NB4 (cell line): ENCODE results near the gene RCOR1.
"Not testable (repeated sequence)": the region's sequence is repeated elsewhere in the genome, so short reads cannot be mapped to it uniquely, and the experiment has no call there.

ENCODE experiments used
- DNase-seq: peaks from one replicate; pipeline ENCODE4 v3.0.0; 2010; ENCODE audit warnings: low read depth
- H3K4me3 ChIP-seq: one replicate; pipeline ENCODE4 v1.5.1; 2011; ENCODE audit warnings: mild to moderate bottlenecking, low read depth, low read length, moderate library complexity
- MYC ChIP-seq: IDR thresholded peaks from 2 replicates; pipeline ENCODE4 v1.6.1; 2011; ENCODE audit warnings: low read depth, low read length
- POLR2A ChIP-seq: IDR thresholded peaks from 2 replicates; pipeline ENCODE4 v1.6.1; 2011; ENCODE audit warnings: mild to moderate bottlenecking; ENCODE audit not compliant: insufficient read length; ENCODE audit errors: extremely low read depth
- TF ChIP-seq, protein P1 (sequence below): IDR thresholded peaks from one replicate; pipeline ENCODE4 v1.5.1; 2012; ENCODE audit warnings: low read depth, low read length
- TF ChIP-seq, protein P2 (sequence below): IDR thresholded peaks from 2 replicates; pipeline ENCODE4 v1.6.1; 2011; ENCODE audit warnings: low read depth, low read length

RCOR1 gene

DNA sequence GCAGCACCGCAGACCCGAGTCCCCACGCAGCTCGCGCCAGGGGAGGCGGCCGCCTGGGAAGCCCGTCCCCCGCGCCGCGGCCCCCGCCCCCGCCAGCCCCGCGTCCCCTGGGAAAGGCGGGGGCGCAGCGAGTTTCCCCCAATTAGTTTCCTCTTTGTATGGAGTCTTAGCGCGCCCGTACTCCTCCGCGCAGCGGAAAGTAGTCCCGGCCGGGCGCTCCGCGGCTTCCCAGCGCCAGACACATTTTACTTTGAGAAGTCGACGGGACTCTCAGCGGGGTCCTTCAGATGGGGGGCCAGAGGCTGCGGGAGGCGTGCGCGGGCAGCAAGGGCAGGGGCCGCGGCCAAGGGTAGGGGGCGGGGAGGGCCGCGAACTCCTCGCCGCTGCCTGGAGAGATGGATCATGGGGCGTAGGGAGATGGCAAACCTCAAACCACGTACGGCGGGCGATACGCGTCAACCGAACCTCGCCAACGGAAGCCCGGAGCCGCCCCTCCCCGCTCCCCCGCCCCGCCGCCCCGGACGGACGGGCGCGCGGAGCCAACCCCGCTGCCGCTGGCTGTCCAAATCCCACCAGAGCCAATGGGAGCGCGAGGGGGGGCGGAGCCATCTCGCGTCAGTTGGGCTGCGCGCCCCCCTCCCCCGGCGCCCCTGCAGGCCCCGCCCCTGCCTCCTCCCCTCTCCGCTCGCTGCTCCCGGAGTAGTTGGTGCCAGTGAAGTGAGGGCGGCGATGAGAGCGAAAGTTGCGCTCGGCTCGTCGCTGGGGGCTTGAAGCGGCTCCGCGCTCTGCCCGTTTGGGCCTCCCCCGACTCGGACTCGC lies at the start of gene RCOR1:
Gene RCOR1 (plus strand): TSS at position 706 of the 819 bp plus-strand sequence. CDS start 238 bp downstream, outside the sequence.
- peak; percentile 98 for DNase-seq
- H3K4me3 ChIP-seq: peak within 1 kb of the TSS; percentile 94
- TF ChIP-seq MYC: peak; percentile 62
- TF ChIP-seq POLR2A: peak; percentile 84
- TF ChIP-seq, protein P1, sequence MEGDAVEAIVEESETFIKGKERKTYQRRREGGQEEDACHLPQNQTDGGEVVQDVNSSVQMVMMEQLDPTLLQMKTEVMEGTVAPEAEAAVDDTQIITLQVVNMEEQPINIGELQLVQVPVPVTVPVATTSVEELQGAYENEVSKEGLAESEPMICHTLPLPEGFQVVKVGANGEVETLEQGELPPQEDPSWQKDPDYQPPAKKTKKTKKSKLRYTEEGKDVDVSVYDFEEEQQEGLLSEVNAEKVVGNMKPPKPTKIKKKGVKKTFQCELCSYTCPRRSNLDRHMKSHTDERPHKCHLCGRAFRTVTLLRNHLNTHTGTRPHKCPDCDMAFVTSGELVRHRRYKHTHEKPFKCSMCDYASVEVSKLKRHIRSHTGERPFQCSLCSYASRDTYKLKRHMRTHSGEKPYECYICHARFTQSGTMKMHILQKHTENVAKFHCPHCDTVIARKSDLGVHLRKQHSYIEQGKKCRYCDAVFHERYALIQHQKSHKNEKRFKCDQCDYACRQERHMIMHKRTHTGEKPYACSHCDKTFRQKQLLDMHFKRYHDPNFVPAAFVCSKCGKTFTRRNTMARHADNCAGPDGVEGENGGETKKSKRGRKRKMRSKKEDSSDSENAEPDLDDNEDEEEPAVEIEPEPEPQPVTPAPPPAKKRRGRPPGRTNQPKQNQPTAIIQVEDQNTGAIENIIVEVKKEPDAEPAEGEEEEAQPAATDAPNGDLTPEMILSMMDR: no peak

DNA sequence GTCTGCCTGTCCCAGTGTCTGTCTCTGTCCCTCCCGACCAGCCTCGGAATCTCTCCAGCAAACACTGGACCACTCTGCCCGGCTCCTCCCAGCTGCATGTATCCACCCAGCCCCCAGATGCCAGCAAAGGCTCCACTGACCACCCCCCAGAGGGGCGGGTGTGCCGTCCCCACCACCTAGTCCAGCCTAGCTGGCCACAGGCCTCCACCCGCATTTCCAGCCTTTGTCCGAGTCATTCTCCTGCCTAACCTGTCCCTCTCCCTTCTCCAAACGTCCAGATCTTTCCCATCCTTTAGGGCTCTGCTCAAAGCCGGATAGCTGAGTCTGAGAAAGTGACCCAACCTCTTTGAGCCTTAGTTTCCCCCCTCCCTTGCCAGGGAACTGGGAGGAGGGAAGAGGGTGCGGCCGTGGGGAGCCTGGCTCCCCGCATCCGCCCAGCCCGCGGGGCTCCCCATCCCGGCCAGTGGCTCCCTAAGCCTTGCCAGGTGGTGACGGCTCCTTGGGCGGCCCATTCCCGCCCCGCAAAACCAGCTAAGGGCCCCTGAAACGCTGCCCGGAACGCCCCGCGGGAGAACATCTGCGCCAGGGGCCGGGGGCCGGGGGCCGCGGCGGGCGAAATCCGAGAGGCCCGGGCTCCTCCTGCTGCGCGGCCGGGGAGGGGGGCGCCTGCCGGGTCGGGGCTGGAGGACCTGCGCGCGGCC lies 48.3 kb upstream of the RCOR1 start:
- no peak overlapping the region for H3K4me3 ChIP-seq
- no peak for TF ChIP-seq MYC
- TF ChIP-seq, protein P1: no peak
- TF ChIP-seq, protein P2, sequence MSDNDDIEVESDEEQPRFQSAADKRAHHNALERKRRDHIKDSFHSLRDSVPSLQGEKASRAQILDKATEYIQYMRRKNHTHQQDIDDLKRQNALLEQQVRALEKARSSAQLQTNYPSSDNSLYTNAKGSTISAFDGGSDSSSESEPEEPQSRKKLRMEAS: no peak
- no peak for TF ChIP-seq POLR2A
- DNase-seq: no peak

DNA sequence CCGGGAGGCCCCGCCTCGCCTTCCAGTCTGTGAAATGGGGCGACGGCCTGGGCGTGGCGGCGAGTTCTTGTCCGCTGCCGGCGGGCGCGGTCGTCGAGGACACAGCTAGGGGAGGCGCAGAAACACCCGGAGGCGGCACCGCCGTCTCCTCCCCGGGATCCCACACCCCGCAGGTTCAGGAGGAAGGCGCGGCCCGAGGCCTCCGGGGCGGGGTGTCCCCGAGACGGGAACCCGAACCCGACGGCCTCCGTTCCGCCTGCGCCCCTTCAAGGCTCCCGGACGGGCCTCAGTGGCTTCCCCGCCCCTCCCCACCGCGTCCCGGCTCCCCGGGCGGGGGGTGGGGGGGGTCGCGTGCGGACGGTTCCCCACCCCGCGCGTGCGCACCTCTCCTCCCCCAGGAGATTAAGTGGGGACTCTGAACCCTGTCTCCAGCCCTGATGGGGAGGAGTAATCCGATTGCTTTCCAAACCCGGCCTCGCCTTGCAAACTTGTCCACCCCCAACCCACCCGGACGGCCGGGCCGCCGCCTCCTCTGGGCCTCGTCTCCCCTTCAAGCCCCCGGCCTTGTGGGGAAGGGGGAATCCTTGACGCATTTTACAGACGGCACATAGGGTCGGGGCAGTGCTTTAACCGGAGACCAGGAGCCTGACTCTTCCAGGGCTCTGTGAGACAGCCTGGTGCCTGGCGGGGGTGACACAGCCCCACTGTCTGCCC lies 47.5 kb upstream of the RCOR1 start:
- H3K4me3 ChIP-seq: no peak overlapping the region
- DNase-seq: no peak
- TF ChIP-seq, protein P1: no peak
- TF ChIP-seq, protein P2: no peak
- TF ChIP-seq MYC (no peak), POLR2A (no peak)

DNA sequence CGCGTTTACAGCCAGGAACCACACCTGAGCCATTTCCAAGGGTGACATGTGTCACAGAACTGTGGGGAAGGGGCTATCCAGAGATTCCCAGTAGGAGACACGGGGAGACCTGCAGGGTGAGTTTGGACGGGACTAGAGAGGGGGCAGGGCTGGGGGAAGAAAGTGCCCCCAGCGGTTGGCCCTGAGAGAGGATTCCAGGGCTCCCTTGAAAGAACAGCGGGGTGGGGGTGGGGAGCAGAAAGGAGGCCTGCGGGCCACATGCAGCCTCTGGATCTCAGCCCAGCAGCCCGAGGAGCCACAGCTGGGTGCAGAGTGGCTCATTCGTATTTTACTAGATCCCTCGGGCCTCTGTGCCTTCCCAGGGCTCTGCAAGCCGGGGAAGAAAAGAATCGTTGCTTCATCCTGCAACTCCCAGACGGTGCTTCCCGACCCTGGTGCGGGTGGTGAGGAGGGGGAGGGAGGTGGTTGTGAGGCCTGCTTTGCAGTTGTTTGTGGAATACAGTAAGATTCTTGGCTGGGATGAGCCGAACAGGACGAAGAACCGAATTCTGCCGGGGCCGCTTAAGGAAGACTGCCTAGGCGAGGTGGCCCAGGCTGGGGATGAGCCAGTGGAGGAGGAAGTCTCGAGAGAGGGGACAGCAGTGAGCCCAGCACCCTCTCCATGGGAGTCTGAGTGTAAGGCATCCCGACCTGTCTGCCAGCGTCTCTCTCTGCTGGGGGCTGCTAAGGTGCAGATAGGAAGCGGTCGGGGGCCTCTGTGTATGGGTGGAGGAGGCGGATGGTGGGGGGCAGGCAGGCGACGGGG lies 46.8 kb upstream of the RCOR1 start:
- no peak for DNase-seq
- TF ChIP-seq, protein P2: no peak
- TF ChIP-seq MYC (no peak), POLR2A (no peak)
- TF ChIP-seq, protein P1: no peak
- H3K4me3 ChIP-seq: no peak overlapping the region

DNA sequence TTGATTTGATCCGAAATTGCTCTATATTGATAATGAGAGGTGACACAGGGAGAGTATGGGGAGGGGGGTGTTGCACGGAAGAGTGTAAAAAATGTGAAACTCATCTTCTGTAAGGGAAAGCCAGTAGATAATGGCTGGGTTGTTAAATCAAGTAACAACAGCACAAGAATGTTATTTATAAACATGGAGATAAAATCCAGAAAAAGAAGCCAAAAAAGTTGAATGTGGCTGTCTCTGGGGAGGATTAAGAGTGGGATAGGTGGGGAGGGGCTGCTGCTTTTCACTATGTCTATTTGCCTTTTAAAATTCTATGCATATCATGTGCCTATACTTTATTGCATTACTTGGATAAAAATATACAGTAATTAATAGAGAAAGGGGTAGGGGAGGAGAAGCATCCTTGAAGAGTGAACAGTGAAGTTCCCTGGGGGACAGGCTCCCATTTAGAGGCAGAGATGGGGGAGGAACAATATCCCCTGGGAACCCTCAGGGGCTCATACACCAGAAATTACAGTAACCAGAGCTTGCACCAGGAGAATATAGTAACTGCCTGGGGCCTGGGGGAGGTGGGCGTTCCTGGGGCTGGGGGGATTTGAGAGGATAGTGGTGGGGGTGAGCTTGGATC lies 43.7 kb upstream of the RCOR1 start:
- DNase-seq: no peak
- TF ChIP-seq POLR2A: no peak
- TF ChIP-seq, protein P2: no peak
- TF ChIP-seq MYC: no peak
- TF ChIP-seq, protein P1: no peak
- no peak overlapping the region for H3K4me3 ChIP-seq

DNA sequence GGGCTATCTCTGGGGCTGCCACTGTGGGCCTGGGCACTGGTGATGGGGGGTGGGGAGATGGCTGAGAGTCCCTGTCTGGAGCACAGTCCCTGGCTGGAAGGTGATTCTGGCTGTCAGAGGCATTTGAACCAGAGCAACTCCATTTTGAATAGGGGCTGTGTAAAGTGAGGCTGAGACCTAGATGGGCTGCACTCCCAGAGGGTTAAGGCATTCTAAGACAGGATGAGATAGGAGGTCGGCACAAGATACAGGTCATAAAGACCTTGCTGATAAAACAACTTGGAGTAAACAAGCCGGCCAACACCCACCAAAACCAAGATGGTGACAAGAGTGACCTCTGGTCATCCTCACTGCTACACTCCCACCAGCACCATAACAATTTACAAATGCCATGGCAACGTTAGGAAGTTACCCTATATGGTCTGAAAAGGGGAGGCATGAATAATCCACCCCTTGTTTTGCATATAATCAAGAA lies 41.5 kb upstream of the RCOR1 start:
- not testable (repeated sequence) for H3K4me3 ChIP-seq, DNase-seq
